Activated T-cell treated with anti-CD3 and anti-CD28 coated beads, Interleukin-2, amount 50 U/mL, for 1 hour (primary cell): Measurements from ENCODE around the gene DKK3.

ENCODE experiments used
- DNase-seq: peaks from one replicate; pipeline ENCODE4 v3.0.0-alpha.2; 2020

The DKK3 gene

DNA sequence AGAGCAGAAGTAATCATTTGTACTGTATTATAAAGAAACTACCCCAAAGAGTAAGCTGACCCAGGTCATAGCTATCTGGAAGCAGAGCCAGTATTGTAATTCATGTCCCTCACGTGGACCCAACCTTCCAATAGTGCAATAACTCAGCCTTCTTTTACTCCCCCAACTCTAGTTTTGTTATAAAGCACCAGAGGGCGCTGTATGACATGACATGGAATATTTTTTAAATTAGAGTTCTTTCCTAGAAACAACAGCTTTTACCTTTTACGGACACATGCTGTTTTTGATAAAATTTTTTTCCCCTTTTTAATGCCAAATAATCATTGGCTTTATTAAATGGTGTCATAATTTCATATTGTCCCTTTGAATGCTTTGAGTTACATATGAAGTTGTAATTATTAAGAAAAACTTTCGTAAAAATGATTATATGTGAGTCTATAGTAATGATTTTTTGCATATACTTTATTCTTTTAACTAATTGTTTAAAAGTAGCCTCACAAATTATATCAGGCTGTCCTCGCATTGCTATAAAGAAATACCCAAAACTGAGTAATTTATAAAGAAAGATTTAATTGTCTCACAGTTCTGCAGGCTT lies 76.9 kb downstream of the DKK3 start:
- no peak for DNase-seq

DNA sequence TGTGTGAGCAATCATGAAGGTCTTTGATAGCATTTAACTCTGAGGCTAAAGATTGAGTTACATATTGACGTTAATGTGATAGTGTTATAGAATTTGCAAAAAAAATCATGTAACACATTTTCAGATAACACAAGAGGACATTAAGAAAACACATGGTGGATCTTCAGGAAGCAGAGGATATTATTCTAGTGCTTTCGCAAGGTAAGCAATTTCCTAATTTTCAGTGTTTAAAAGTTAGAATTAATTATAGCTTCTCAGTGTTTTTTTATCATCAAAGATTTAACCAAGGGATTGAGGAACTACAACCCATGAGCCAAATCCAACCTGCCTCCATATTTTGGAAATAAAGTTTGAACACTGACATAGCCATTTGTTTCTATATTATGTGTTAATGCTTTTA lies 78.5 kb downstream of the DKK3 start:
- DNase-seq: no peak

DNA sequence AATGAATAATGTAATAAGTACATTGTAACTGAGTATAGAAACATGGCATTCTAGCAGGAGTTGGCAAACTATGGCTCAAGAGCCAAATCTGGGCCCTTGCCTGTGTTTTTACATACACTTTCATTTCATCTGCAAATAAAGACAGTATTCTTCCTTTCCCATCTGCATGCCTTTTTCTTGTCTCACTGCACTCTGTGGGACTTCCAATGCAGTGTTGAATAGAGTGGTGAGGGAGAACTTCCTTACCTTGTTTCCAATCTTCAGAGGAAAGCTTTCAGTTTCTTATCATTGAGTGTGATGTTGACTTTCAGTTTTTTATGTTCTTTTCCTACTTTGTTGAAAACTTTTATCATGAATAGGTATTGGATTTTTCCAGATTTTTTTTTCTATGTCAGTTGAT lies 84.6 kb downstream of the DKK3 start:
- DNase-seq: no peak

DNA sequence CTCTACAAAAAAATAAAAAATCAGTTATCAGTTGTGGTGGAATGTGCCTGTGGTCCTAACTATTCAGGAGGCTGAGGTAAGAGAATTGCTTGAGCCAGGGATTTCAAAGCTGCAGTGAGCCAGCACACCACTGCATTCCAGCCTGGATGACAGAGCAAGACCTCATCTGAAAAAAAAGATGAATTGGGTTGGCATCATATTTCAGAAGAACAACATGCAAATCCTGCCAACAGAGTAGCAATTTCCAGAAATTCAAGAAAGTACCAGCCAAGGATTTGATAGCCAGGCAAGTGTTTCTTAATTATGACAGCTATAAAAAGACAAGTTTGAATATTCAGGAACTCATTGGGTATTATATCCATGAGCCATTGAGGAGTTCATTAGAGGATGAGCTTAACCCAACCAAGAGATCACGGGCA lies 91.4 kb downstream of the DKK3 start:
- no peak for DNase-seq

DNA sequence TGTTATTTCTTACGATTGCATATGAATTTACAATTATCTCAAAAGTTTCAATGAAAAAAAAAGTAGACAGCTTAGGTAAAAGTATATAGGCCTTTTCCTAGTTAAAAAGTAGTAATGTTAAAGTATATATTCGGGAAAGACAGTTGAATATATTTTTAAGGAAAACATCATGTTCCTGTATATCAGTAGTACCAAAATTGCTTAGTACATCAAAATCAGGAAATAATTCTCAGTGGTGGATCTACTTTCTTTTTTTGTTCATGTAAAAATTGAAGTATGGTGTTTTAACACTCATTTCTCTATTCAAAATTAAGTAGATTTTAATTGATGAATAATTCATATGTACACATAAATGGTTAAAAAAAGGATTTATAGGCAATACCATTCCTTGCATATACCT lies 92.8 kb downstream of the DKK3 start:
- no peak for DNase-seq

DNA sequence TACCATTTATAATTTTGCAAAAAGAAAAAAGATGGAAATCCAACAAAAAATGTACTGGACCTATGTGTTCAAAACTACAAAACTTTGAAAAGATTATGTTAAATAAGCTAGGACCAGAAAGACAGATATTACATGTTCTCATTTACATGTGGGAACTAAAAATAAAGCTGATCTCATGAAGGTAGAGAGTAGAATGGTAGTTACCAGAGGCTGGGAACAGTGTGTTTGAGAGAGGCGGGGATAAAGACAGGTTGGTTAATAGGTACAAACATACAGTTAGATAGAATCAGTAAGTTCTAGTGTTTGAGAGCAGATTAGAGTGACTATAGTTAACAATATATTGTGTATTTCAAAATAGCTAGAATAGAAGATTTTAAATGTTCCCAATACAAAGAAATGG lies 95.0 kb downstream of the DKK3 start:
- DNase-seq: no peak
